Measurements from ENCODE around the gene CDK11B. TPM values are rescaled to one million over a fixed set of nuclear protein-coding genes. Genes with fewer than 3 reads are reported as not detected.
"Not testable (repeated sequence)": the region's sequence is repeated elsewhere in the genome, so short reads cannot be mapped to it uniquely, and the experiment has no call there.

Gene CDK11B
- polyA plus RNA-seq, 4 donors: 24.6 to 61.7 (median 45.1) TPM

GRCh38 chr1:1648265-1648664 lies 10.5 kb downstream of the CDK11B start:
- H3K27me3 ChIP-seq (ENCODE audit: control insufficient read depth in 3 of 3, insufficient read depth in 3 of 3, low read length in 3 of 3); FAIRE-seq; H3K9me3 ChIP-seq (ENCODE audit: control insufficient read depth in 2 of 2, insufficient read depth in 1 of 2, low read depth in 1 of 2, low read length in 1 of 2); H3K4me3 ChIP-seq (ENCODE audit: low read depth in 1 of 3, low read length in 3 of 3); H3K4me1 ChIP-seq (ENCODE audit: control insufficient read depth in 3 of 3, insufficient read depth in 2 of 3, low read depth in 1 of 3, low read length in 2 of 3): not testable (repeated sequence)
- Histone ChIP-seq H3K36me3 (ENCODE audit: control insufficient read depth in 3 of 3, insufficient read depth in 2 of 3, low read depth in 1 of 3, low read length in 3 of 3) (peaks cover 9 to 45% (median 15%) of the 10 kb centered on the region in 3 donors), H3K27ac (ENCODE audit: low read depth in 1 of 3, low read length in 2 of 3) (peak overlapping the region in 2 of 3 donors; percentile 89 to 93)
- WGBS, 3 donors: 20 to 65% (median 51%) methylated on average over 11 of the region's 11 CpGs
- DNase-seq: peak in 1 of 2 donors; percentile 96

DNA sequence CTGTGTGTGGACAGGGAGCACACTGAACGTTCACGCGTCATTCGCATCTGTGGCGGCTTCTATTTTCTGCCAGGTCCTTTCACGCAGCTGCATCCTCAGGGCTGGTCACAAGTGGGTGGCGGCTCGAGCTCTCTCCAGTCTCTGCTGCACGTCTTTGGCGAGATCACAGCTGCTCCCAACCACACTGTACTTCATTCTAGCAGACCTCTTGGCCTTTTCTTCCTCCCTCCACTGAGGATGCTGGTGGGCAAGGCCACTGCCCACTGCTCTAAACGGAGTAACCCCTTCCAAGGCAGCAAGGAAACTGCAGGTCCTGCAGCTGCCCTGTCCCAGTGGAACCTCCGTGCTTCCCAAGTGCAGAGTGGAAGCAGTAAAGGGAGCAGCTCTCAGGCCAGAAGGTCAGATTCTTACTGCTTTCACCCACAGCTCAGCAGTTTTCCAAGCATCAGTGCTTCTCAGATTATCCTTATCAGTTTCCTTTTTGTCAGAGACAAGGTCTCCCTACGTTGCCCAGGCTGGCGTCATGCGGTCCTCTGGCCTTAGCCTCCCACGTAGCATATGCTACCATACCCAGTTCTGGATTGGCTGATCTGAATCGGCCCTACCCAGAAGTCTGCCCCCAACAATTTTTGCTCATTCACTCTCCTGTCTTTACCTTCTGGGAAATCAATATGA lies 11.1 kb downstream of the CDK11B start:
- not testable (repeated sequence) for H3K9me3 ChIP-seq (ENCODE audit: control insufficient read depth in 2 of 2, insufficient read depth in 1 of 2, low read depth in 1 of 2, low read length in 1 of 2); FAIRE-seq; H3K27me3 ChIP-seq (ENCODE audit: control insufficient read depth in 3 of 3, insufficient read depth in 3 of 3, low read length in 3 of 3); H3K4me1 ChIP-seq (ENCODE audit: control insufficient read depth in 3 of 3, insufficient read depth in 2 of 3, low read depth in 1 of 3, low read length in 2 of 3); H3K4me3 ChIP-seq (ENCODE audit: low read depth in 1 of 3, low read length in 3 of 3)
- Histone ChIP-seq H3K36me3 (ENCODE audit: control insufficient read depth in 3 of 3, insufficient read depth in 2 of 3, low read depth in 1 of 3, low read length in 3 of 3) (peaks cover 9 to 40% (median 12%) of the 10 kb centered on the region in 3 donors), H3K27ac (ENCODE audit: low read depth in 1 of 3, low read length in 2 of 3) (peak overlapping the region; percentile 33 to 93 (median 74))
- 52 to 77% (median 64%) methylated on average over 16 to 17 of the region's 17 CpGs for WGBS, 3 donors
- DNase-seq: peak in 1 of 2 donors; percentile 86

- 87 to 89% (median 88%) methylated on average over 4 to 5 of the region's 5 CpGs for WGBS, 3 donors
- FAIRE-seq; H3K4me3 ChIP-seq (ENCODE audit: low read depth in 1 of 3, low read length in 3 of 3); H3K4me1 ChIP-seq (ENCODE audit: control insufficient read depth in 3 of 3, insufficient read depth in 2 of 3, low read depth in 1 of 3, low read length in 2 of 3); DNase-seq; H3K27ac ChIP-seq (ENCODE audit: low read depth in 1 of 3, low read length in 2 of 3); H3K9me3 ChIP-seq (ENCODE audit: control insufficient read depth in 2 of 2, insufficient read depth in 1 of 2, low read depth in 1 of 2, low read length in 1 of 2); H3K27me3 ChIP-seq (ENCODE audit: control insufficient read depth in 3 of 3, insufficient read depth in 3 of 3, low read length in 3 of 3): not testable (repeated sequence)
- peaks cover 4 to 33% (median 6%) of the 10 kb centered on the region in 3 donors for H3K36me3 ChIP-seq (ENCODE audit: control insufficient read depth in 3 of 3, insufficient read depth in 2 of 3, low read depth in 1 of 3, low read length in 3 of 3)
Observed at GRCh38 chr1:1646326-1646725, 12.5 kb downstream of the CDK11B start.

- 92 to 98% (median 96%) methylated on average over 17 to 35 of the region's 38 CpGs for WGBS, 3 donors
- peaks cover 2 to 30% (median 5%) of the 10 kb centered on the region in 3 donors for H3K36me3 ChIP-seq (ENCODE audit: control insufficient read depth in 3 of 3, insufficient read depth in 2 of 3, low read depth in 1 of 3, low read length in 3 of 3)
- not testable (repeated sequence) for H3K4me1 ChIP-seq (ENCODE audit: control insufficient read depth in 3 of 3, insufficient read depth in 2 of 3, low read depth in 1 of 3, low read length in 2 of 3); H3K4me3 ChIP-seq (ENCODE audit: low read depth in 1 of 3, low read length in 3 of 3); H3K9me3 ChIP-seq (ENCODE audit: control insufficient read depth in 2 of 2, insufficient read depth in 1 of 2, low read depth in 1 of 2, low read length in 1 of 2); DNase-seq; H3K27me3 ChIP-seq (ENCODE audit: control insufficient read depth in 3 of 3, insufficient read depth in 3 of 3, low read length in 3 of 3); H3K27ac ChIP-seq (ENCODE audit: low read depth in 1 of 3, low read length in 2 of 3); FAIRE-seq
Observed at GRCh38 chr1:1640711-1641461, 17.9 kb downstream of the CDK11B start.

GRCh38 chr1:1640081-1640480 lies 18.7 kb downstream of the CDK11B start:
- not testable (repeated sequence) for FAIRE-seq; H3K4me1 ChIP-seq (ENCODE audit: control insufficient read depth in 3 of 3, insufficient read depth in 2 of 3, low read depth in 1 of 3, low read length in 2 of 3); H3K27me3 ChIP-seq (ENCODE audit: control insufficient read depth in 3 of 3, insufficient read depth in 3 of 3, low read length in 3 of 3); H3K27ac ChIP-seq (ENCODE audit: low read depth in 1 of 3, low read length in 2 of 3); DNase-seq; H3K4me3 ChIP-seq (ENCODE audit: low read depth in 1 of 3, low read length in 3 of 3); H3K9me3 ChIP-seq (ENCODE audit: control insufficient read depth in 2 of 2, insufficient read depth in 1 of 2, low read depth in 1 of 2, low read length in 1 of 2)
- 83 to 100% (median 97%) methylated on average over 1 to 21 of the region's 25 CpGs for WGBS, 3 donors
- peaks cover 2 to 27% (median 5%) of the 10 kb centered on the region in 3 donors for H3K36me3 ChIP-seq (ENCODE audit: control insufficient read depth in 3 of 3, insufficient read depth in 2 of 3, low read depth in 1 of 3, low read length in 3 of 3)

GRCh38 chr1:1639368-1639767 lies 19.4 kb downstream of the CDK11B start:
- not testable (repeated sequence) for DNase-seq; H3K4me3 ChIP-seq (ENCODE audit: low read depth in 1 of 3, low read length in 3 of 3); H3K4me1 ChIP-seq (ENCODE audit: control insufficient read depth in 3 of 3, insufficient read depth in 2 of 3, low read depth in 1 of 3, low read length in 2 of 3); H3K27me3 ChIP-seq (ENCODE audit: control insufficient read depth in 3 of 3, insufficient read depth in 3 of 3, low read length in 3 of 3); FAIRE-seq; H3K27ac ChIP-seq (ENCODE audit: low read depth in 1 of 3, low read length in 2 of 3); H3K9me3 ChIP-seq (ENCODE audit: control insufficient read depth in 2 of 2, insufficient read depth in 1 of 2, low read depth in 1 of 2, low read length in 1 of 2)
- WGBS, 3 donors: 94 to 97% (median 95%) methylated on average over 11 to 16 of the region's 16 CpGs
- H3K36me3 ChIP-seq (ENCODE audit: control insufficient read depth in 3 of 3, insufficient read depth in 2 of 3, low read depth in 1 of 3, low read length in 3 of 3): peaks cover 2 to 27% (median 5%) of the 10 kb centered on the region in 3 donors

DNA sequence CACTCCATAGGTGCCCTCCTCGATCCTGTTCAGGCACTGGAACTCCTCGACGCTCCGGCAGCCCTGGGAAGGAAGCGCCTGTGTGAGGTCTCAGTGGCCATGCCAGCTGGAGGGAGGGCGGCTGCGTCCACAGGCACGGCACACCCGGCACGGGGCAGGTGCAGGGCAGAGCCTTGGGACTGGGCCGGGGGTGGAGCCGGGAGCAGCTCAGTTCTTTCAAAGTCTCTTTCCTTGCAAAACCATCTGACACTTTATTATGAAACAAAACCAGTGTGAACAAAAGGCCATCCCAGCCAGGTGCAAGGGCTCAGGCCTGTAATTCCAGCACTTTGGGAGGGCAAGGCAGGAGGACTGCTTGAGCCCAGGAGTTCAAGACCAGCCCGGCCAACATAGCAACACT lies 20.3 kb downstream of the CDK11B start:
- H3K36me3 ChIP-seq (ENCODE audit: control insufficient read depth in 3 of 3, insufficient read depth in 2 of 3, low read depth in 1 of 3, low read length in 3 of 3): peaks cover 2 to 27% (median 5%) of the 10 kb centered on the region in 3 donors
- H3K4me3 ChIP-seq (ENCODE audit: low read depth in 1 of 3, low read length in 3 of 3); FAIRE-seq; H3K27me3 ChIP-seq (ENCODE audit: control insufficient read depth in 3 of 3, insufficient read depth in 3 of 3, low read length in 3 of 3); H3K4me1 ChIP-seq (ENCODE audit: control insufficient read depth in 3 of 3, insufficient read depth in 2 of 3, low read depth in 1 of 3, low read length in 2 of 3); H3K9me3 ChIP-seq (ENCODE audit: control insufficient read depth in 2 of 2, insufficient read depth in 1 of 2, low read depth in 1 of 2, low read length in 1 of 2); H3K27ac ChIP-seq (ENCODE audit: low read depth in 1 of 3, low read length in 2 of 3): not testable (repeated sequence)
- peak in 1 of 2 donors; percentile 64 for DNase-seq
- WGBS, 3 donors: 78 to 93% (median 84%) methylated on average over 7 to 9 of the region's 13 CpGs

- H3K9me3 ChIP-seq (ENCODE audit: control insufficient read depth in 2 of 2, insufficient read depth in 1 of 2, low read depth in 1 of 2, low read length in 1 of 2); FAIRE-seq; H3K4me3 ChIP-seq (ENCODE audit: low read depth in 1 of 3, low read length in 3 of 3); DNase-seq; H3K4me1 ChIP-seq (ENCODE audit: control insufficient read depth in 3 of 3, insufficient read depth in 2 of 3, low read depth in 1 of 3, low read length in 2 of 3); H3K27me3 ChIP-seq (ENCODE audit: control insufficient read depth in 3 of 3, insufficient read depth in 3 of 3, low read length in 3 of 3); H3K27ac ChIP-seq (ENCODE audit: low read depth in 1 of 3, low read length in 2 of 3): not testable (repeated sequence)
- WGBS, 3 donors: 90 to 92% (median 91%) methylated on average over 11 to 14 of the region's 14 CpGs
- peaks cover 2 to 27% (median 5%) of the 10 kb centered on the region in 3 donors for H3K36me3 ChIP-seq (ENCODE audit: control insufficient read depth in 3 of 3, insufficient read depth in 2 of 3, low read depth in 1 of 3, low read length in 3 of 3)
Observed at GRCh38 chr1:1637479-1637875, 21.3 kb downstream of the CDK11B start.

Data from small intestine (tissue), 7 donors.